Gastrocnemius medialis (tissue), 4 donors: ENCODE results near the gene GRIA4. TPM values are rescaled to one million over a fixed set of nuclear protein-coding genes. Genes with fewer than 3 reads are reported as not detected.

Source experiments
- ATAC-seq, 2 donors: fragments of 150-250 bp; one replicate each; pipeline ENCODE4 v1.9.1; 2016
- DNase-seq, 2 donors: peaks; one replicate each; pipeline ENCODE4 v3.0.0-alpha.2; 2019
- H3K27ac ChIP-seq, 4 donors: fragments of 200-600 bp; sonication (generic); 1 replicate in 1 of 4; 2 replicates in 3 of 4; pipeline ENCODE4 v1.5.1; 2016 to 2018; ENCODE audit warnings: mild to moderate bottlenecking in 2 of 4, moderate library complexity in 1 of 4
- H3K27me3 ChIP-seq, 3 donors: fragments of 200-600 bp; sonication (generic) in 2 of 3; 1 replicate in 1 of 3; 2 replicates in 2 of 3; pipeline versions ENCODE4 v1.5.1 to v1.6.0; 2016 to 2019; ENCODE audit warnings: mild to moderate bottlenecking in 1 of 3, moderate library complexity in 1 of 3
- H3K36me3 ChIP-seq, 2 donors: fragments of 200-600 bp; sonication (generic) in 1 of 2; one replicate each; pipeline ENCODE4 v1.5.1; 2017 to 2018
- H3K4me1 ChIP-seq, 2 donors: fragments of 200-600 bp; sonication (generic) in 1 of 2; one replicate each; pipeline ENCODE4 v1.5.1; 2016 to 2017; ENCODE audit warnings: mild to moderate bottlenecking in 2 of 2
- H3K4me3 ChIP-seq, 4 donors: fragments of 200-600 bp; sonication (generic) in 3 of 4; 1 replicate in 1 of 4; 2 replicates in 3 of 4; pipeline ENCODE4 v1.5.1; 2016 to 2019; ENCODE audit warnings: mild to moderate bottlenecking in 2 of 4
- H3K9me3 ChIP-seq, 3 donors: fragments of 200-600 bp; sonication (generic) in 2 of 3; 1 replicate in 1 of 3; 2 replicates in 2 of 3; pipeline ENCODE4 v1.5.1; 2016 to 2019
- CTCF ChIP-seq, 5 experiments: fragments of 450-650 bp in 3 of 5; fragments of 200-600 bp in 2 of 5; sonication (generic) in 2 of 5; IDR thresholded peaks in 4 of 5; conservative IDR thresholded peaks in 1 of 5; 1 replicate in 4 of 5; 2 replicates in 1 of 5; pipeline ENCODE4 v1.5.1; 2016 to 2019; ENCODE audit warnings: antibody characterized with exemption in 5 of 5, mild to moderate bottlenecking in 3 of 5, moderate library complexity in 3 of 5
- POLR2A ChIP-seq, 2 donors: fragments of 450-650 bp; IDR thresholded peaks; one replicate each; pipeline ENCODE4 v1.6.1; 2017; ENCODE audit warnings: antibody characterized with exemption in 2 of 2, mild to moderate bottlenecking in 2 of 2, moderate library complexity in 2 of 2
- in situ Hi-C, 4 donors: fragments of 200-750 bp; cut with MboI; loops; one replicate each; pipeline versions ENCODE4 v1.15.0 to v1.8.0; 2017; ENCODE audit warnings: low sequenced_read_pairs in 4 of 4
- intact Hi-C: fragments of 100-400 bp; cut with DNase I; formaldehyde crosslinking; loops from one replicate; pipeline ENCODE4 v1.15.1; 2023; ENCODE audit warnings: low total_unique reads
- total RNA-seq, 4 donors: library from RNA; depleted of rRNA; stranded (reverse); fragments of >200 nt; gene quantifications; one replicate each; pipeline versions ENCODE4 v1.1.0 to v1.2.3, GENCODE V29; 2016

The GRIA4 gene
- total RNA-seq, 4 donors from 2014 or later, result not detected

GRCh38 chr11:105699203-105699602, 89.3 kb downstream of the GRIA4 start:
- Histone ChIP-seq H3K4me3 (no peak overlapping the region), H3K36me3 (no peaks in the 10 kb centered on the region), H3K9me3 (no peaks in the 10 kb centered on the region), H3K4me1 (no peaks in the 10 kb centered on the region), H3K27ac (no peak overlapping the region), H3K27me3 (no peaks in the 10 kb centered on the region)
- DNase-seq (no peak), ATAC-seq (no peak)
- intact Hi-C loops, result no loop called here
- in situ Hi-C loops, result no loop called here
- TF ChIP-seq POLR2A (IDR thresholded peaks at IDR 0.05) (no peak), CTCF (IDR thresholded peaks at IDR 0.05 in 4 of 5, conservative IDR thresholded peaks at IDR 0.05 in 1 of 5) (no peak)

- in situ Hi-C loops (no loop called here), intact Hi-C loops (no loop called here)
- TF ChIP-seq POLR2A (IDR thresholded peaks at IDR 0.05), result no peak
- TF ChIP-seq CTCF (IDR thresholded peaks at IDR 0.05 in 4 of 5, conservative IDR thresholded peaks at IDR 0.05 in 1 of 5), result no peak
- no peak overlapping the region for H3K27ac ChIP-seq
- DNase-seq, result no peak
- no peak for ATAC-seq
- H3K4me3 ChIP-seq, result no peak overlapping the region
- no peaks in the 10 kb centered on the region for H3K27me3 ChIP-seq
- H3K36me3 ChIP-seq, result no peaks in the 10 kb centered on the region
- no peaks in the 10 kb centered on the region for H3K4me1 ChIP-seq
- no peaks in the 10 kb centered on the region for H3K9me3 ChIP-seq
Observed at GRCh38 chr11:105700271-105700670, 90.4 kb downstream of the GRIA4 start.

GRCh38 chr11:105701098-105701497, 91.2 kb downstream of the GRIA4 start:
- no peak for ATAC-seq
- Histone ChIP-seq H3K9me3 (no peaks in the 10 kb centered on the region), H3K36me3 (no peaks in the 10 kb centered on the region), H3K4me3 (no peak overlapping the region), H3K27me3 (no peaks in the 10 kb centered on the region), H3K27ac (no peak overlapping the region), H3K4me1 (no peaks in the 10 kb centered on the region)
- no peak for TF ChIP-seq CTCF (IDR thresholded peaks at IDR 0.05 in 4 of 5, conservative IDR thresholded peaks at IDR 0.05 in 1 of 5)
- no peak for TF ChIP-seq POLR2A (IDR thresholded peaks at IDR 0.05)
- intact Hi-C loops, result no loop called here
- in situ Hi-C loops, result no loop called here
- no peak for DNase-seq

- in situ Hi-C loops, result no loop called here
- TF ChIP-seq POLR2A (IDR thresholded peaks at IDR 0.05) (no peak), CTCF (IDR thresholded peaks at IDR 0.05 in 4 of 5, conservative IDR thresholded peaks at IDR 0.05 in 1 of 5) (no peak)
- ATAC-seq (no peak), DNase-seq (no peak)
- no peaks in the 10 kb centered on the region for H3K27me3 ChIP-seq
- no peaks in the 10 kb centered on the region for H3K4me1 ChIP-seq
- intact Hi-C loops, result no loop called here
- H3K27ac ChIP-seq, result no peak overlapping the region
- H3K36me3 ChIP-seq, result no peaks in the 10 kb centered on the region
- H3K9me3 ChIP-seq, result no peaks in the 10 kb centered on the region
- H3K4me3 ChIP-seq, result no peak overlapping the region
Observed at GRCh38 chr11:105705786-105706530, 96.1 kb downstream of the GRIA4 start.

GRCh38 chr11:105713106-105713505, 103.2 kb downstream of the GRIA4 start:
- intact Hi-C loops (no loop called here), in situ Hi-C loops (no loop called here)
- ATAC-seq (no peak), DNase-seq (no peak)
- no peaks in the 10 kb centered on the region for H3K27me3 ChIP-seq
- no peak overlapping the region for H3K4me3 ChIP-seq
- no peaks in the 10 kb centered on the region for H3K9me3 ChIP-seq
- H3K4me1 ChIP-seq, result no peaks in the 10 kb centered on the region
- no peaks in the 10 kb centered on the region for H3K36me3 ChIP-seq
- no peak overlapping the region for H3K27ac ChIP-seq
- TF ChIP-seq CTCF (IDR thresholded peaks at IDR 0.05 in 4 of 5, conservative IDR thresholded peaks at IDR 0.05 in 1 of 5), result no peak
- no peak for TF ChIP-seq POLR2A (IDR thresholded peaks at IDR 0.05)
